ENCODE measurements around the gene GH1. TPM values are rescaled to one million over a fixed set of nuclear protein-coding genes. Genes with fewer than 3 reads are reported as not detected.
"Not testable (repeated sequence)": the region's sequence is repeated elsewhere in the genome, so short reads cannot be mapped to it uniquely, and the experiment has no call there.

The GH1 gene
- total RNA-seq, 2 experiments from 2014 or later = not detected

DNA sequence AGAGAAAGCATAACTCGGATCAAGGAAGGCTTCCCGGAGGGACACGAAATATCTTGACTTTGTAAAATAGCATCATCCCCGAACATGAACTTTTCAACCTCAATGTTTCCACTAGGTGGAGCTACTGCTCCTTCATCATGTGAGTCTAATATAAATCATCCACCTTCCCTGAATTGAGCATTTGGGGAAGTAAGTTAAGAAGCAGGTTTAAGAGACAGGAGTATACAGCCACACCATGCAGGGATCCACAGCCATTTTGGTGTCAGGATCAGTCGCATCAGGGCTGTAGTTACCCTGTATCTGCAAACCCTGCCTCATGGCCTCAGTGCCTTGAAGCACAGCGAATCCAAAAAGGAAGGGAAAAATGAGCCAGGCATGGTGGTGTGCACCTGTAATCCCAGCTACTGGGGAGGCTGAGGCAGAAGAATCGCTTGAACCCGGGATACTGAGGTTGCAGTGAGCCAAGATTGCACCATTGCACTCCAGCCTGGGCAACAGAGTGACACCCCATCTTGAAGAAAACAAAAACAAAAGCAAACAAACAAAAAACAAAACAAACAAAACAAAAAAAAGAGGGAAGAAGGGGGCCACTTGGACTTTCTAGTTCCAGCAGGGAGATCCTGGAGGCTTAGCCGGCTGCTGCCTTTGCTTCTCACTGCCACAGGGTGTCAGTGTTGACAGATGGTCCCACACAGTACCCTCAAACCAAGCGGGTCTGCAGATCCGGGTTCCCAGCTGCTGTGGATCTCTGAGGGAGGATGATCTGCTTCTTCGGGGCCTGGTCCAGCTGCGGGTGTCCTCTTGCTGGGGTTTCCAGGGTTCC lies 29.4 kb downstream of the GH1 start:
- DNase-seq (peak; percentile 45), ATAC-seq (peak; percentile 70)
- POLR2A ChIA-PET; H3K9me3 Mint-ChIP-seq (ENCODE audit: insufficient read depth); H3K27ac Mint-ChIP-seq; H3K4me3 Mint-ChIP-seq; H3K4me1 Mint-ChIP-seq (ENCODE audit: low read depth); H3K36me3 Mint-ChIP-seq (ENCODE audit: low read depth): not testable (repeated sequence)
- CTCF ChIA-PET = interaction anchor here (0.6 to 3.5 kb wide), 20 partner anchors 9 to 259 kb away, joined by 3 to 31 read pairs (median 4); partner anchors contain the start of gene CD79B
- H3K27me3 Mint-ChIP-seq (ENCODE audit: low read depth) = peaks cover 23% of the 10 kb centered on the region

DNA sequence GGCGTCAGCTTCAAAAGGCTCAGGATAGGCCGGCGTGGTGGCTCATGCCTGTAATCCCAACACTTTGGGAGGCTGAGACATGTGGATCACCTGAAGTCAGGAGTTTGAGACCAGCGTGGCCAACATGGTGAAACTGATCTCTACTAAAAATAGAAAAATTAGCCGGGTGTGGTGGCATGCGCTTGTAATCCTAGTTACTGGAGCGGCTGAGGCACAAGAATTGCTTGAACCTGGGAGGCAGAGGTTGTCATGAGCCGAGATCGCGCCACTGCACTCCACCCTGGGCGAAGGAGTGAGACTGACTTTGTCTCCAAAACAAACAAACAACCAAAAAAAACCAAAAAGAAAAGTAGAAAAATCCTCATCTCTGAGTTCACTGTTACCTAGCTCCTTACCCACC lies 33.5 kb downstream of the GH1 start:
- DNase-seq; H3K4me3 Mint-ChIP-seq; ATAC-seq; H3K27ac Mint-ChIP-seq; POLR2A ChIA-PET; H3K36me3 Mint-ChIP-seq (ENCODE audit: low read depth); H3K9me3 Mint-ChIP-seq (ENCODE audit: insufficient read depth): not testable (repeated sequence)
- CTCF ChIA-PET = interaction anchor here (0.7 kb wide), 1 partner anchor 37 kb away, joined by 3 read pairs; no protein-coding TSS in a partner anchor
- H3K4me1 Mint-ChIP-seq (ENCODE audit: low read depth) = peaks cover 11% of the 10 kb centered on the region
- H3K27me3 Mint-ChIP-seq (ENCODE audit: low read depth) = peaks cover 10% of the 10 kb centered on the region

DNA sequence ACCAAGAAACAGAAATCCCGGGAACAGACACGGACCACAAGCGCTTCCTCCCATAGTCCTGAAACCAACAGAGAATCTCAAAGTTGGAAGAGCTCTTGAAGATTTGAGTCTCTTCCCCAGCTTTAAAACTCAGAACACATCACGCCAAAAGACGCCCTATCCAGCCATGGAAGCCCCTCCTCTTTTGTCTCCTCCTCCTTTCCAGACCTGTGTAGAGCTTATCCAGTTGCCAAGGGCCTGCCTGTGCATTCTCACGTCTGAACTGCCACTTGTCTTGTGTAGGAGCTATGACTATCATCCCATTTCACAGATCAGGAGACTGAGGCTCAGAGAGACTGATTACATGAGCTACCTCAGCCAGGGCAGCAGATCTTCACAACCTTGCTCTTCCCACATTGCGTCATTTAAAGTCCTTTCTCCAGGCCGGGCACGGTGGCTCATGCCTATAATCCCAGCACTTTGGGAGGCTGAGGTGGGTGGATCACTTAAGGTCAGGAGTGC lies 36.0 kb downstream of the GH1 start:
- POLR2A ChIA-PET; H3K27me3 Mint-ChIP-seq (ENCODE audit: low read depth); DNase-seq; H3K36me3 Mint-ChIP-seq (ENCODE audit: low read depth); ATAC-seq; H3K27ac Mint-ChIP-seq; H3K9me3 Mint-ChIP-seq (ENCODE audit: insufficient read depth); H3K4me1 Mint-ChIP-seq (ENCODE audit: low read depth); H3K4me3 Mint-ChIP-seq: not testable (repeated sequence)
- CTCF ChIA-PET = interaction anchor here (0.9 to 2.1 kb wide), 5 partner anchors 9 to 34 kb away, joined by 3 to 7 read pairs (median 4); no protein-coding TSS in a partner anchor

DNA sequence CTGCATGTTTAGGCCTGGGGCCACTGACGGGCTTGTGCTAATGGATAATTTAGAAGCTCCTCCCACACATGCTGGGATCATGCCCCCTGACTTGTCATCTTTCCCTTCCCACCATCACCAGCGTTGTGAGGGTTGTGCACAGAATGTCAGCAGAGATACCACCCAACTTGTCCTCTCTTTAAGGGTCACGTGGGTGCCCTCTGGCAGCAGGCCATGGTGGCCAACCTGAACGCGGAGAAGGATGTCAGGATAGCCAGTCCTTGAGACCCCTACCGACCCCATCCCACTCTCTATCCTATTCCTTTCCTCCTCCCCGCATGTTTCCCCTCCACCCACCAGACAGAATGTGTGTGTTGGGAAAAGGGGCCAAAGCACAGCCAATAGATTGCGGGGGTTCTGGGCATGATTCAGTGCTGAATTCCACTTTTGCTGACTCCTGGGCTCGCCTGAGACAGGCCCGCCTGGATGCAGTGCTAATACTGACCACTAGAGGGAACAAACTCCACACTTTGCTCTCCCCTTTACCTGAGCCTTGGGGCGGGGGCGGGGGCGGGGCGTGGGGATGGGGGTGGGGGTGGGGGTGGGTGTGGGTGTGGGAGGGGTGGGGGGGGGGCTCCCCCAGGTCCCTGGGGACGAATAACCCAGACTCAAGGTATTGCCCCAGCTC lies 36.6 kb downstream of the GH1 start, which contains the start of gene GH2:
GH2 (minus strand) TSS at position 10 of the 667 bp plus-strand sequence. CDS start 143 bp downstream, outside the sequence.
- Mint-ChIP-seq H3K4me1 (ENCODE audit: low read depth) (peaks cover 6% of the 10 kb centered on the region), H3K27me3 (ENCODE audit: low read depth) (peaks cover 3% of the 10 kb centered on the region), H3K36me3 (ENCODE audit: low read depth) (no peaks in the 10 kb centered on the region), H3K4me3 (no peak within 1 kb of the TSS), H3K27ac (no peak within 1 kb of the TSS), H3K9me3 (ENCODE audit: insufficient read depth) (no peaks in the 10 kb centered on the region)
- CTCF ChIA-PET = interaction anchor here (0.8 to 1.4 kb wide), 9 partner anchors 10 to 50 kb away, joined by 3 to 5 read pairs (median 4); partner anchors contain the start of gene CD79B
- peak; percentile 86 for ATAC-seq
- DNase-seq = peak; percentile 75
- POLR2A ChIA-PET = no interaction called here

DNA sequence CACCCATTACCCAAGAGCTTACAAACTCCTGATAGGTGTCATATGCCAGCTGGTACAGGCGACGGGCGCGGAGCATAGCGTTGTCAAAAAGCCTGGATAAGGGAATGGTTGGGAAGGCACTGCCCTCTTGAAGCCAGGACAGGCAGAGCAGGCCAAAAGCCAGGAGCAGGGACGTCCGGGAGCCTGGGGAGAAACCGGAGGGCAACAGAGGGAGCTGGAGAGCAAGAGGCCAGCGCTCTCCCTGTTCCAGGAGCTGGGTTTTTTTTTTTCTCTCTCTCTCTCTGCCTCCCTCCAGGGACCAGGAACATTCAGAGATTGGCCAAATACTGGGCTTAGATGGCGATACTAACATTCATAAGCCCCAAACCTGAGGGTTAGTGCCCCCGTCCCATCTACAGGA lies 37.3 kb downstream of the GH1 start:
- not testable (repeated sequence) for H3K9me3 Mint-ChIP-seq (ENCODE audit: insufficient read depth); H3K4me3 Mint-ChIP-seq; H3K36me3 Mint-ChIP-seq (ENCODE audit: low read depth); H3K4me1 Mint-ChIP-seq (ENCODE audit: low read depth); ATAC-seq; H3K27ac Mint-ChIP-seq; DNase-seq; H3K27me3 Mint-ChIP-seq (ENCODE audit: low read depth)
- POLR2A ChIA-PET = interaction anchor here (0.5 kb wide), 1 partner anchor 963 kb away, joined by 3 read pairs; no protein-coding TSS in a partner anchor
- CTCF ChIA-PET = interaction anchor here (0.8 to 1.3 kb wide), 6 partner anchors 15 to 51 kb away, joined by 3 to 5 read pairs (median 4); partner anchors contain the start of gene CD79B

DNA sequence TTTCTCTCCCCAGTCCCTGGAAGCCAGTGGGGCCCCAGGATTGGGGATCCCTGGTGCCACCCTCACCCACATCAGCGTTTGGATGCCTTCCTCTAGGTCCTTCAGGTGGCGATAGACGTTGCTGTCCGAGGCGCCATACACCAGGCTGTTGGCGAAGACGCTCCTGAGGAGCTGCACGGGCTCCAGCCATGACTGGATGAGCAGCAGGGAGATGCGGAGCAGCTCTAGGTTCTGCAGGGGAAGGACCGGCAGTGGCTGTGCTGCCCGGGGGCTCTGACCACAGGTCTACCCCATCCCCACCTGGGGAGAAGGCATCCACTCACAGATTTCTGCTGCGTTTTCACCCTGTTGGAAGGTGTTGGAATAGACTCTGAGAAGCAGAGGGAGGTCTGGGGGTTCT lies 37.9 kb downstream of the GH1 start:
- CTCF ChIA-PET = interaction anchor here (1.2 to 1.3 kb wide), 3 partner anchors 15 to 34 kb away, joined by 4 to 5 read pairs (median 4); no protein-coding TSS in a partner anchor
- Mint-ChIP-seq H3K4me3 (no peak overlapping the region), H3K27ac (no peak overlapping the region), H3K27me3 (ENCODE audit: low read depth) (peaks cover 3% of the 10 kb centered on the region), H3K9me3 (ENCODE audit: insufficient read depth) (no peaks in the 10 kb centered on the region), H3K4me1 (ENCODE audit: low read depth) (peaks cover 9% of the 10 kb centered on the region), H3K36me3 (ENCODE audit: low read depth) (no peaks in the 10 kb centered on the region)
- DNase-seq (no peak), ATAC-seq (no peak)
- POLR2A ChIA-PET = no interaction called here

DNA sequence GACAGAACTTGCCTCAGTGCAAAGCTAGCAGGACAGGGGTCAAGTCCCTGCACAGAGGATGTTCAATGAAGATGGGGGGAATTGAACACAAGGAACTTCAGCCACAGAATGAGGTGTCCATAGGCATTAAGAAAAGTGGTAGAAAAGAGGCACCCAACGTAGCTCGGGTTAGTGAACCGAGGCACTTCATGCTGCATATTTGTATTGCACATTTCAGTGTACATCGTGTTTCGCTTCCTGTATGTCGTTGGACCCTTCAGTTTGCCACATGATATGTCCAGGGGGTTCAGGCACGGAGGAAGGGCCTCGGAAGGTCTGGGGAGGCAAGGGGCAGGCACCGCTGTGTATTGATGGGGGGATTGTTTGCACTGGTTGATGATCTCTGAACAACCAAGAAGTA lies 40.2 kb downstream of the GH1 start:
- ATAC-seq; H3K27ac Mint-ChIP-seq; DNase-seq; H3K9me3 Mint-ChIP-seq (ENCODE audit: insufficient read depth); H3K4me1 Mint-ChIP-seq (ENCODE audit: low read depth); H3K36me3 Mint-ChIP-seq (ENCODE audit: low read depth); H3K27me3 Mint-ChIP-seq (ENCODE audit: low read depth); H3K4me3 Mint-ChIP-seq; POLR2A ChIA-PET: not testable (repeated sequence)
- CTCF ChIA-PET = interaction anchor here (1.3 kb wide), 1 partner anchor 41 kb away, joined by 3 read pairs; no protein-coding TSS in a partner anchor

DNA sequence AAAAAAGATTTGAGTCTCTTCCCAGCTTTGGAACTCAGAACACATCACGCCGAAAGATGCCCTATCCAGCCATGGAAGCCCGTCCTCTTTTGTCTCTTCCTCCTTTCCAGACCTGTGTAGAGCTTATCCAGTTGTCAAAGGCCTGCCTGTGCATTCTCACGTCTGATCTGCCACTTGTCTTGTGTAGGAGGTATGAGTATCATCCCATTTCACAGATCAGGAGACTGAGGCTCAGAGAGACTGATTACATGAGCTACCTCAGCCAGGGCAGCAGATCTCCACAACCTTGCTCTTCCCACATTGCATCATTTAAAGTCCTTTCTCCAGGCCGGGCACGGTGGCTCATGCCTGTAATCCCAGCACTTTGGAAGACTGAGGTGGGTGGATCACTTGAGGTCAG lies 43.9 kb downstream of the GH1 start:
- CTCF ChIA-PET = interaction anchor here (0.8 kb wide), 1 partner anchor 26 kb away, joined by 3 read pairs; no protein-coding TSS in a partner anchor
- H3K9me3 Mint-ChIP-seq (ENCODE audit: insufficient read depth); ATAC-seq; H3K27ac Mint-ChIP-seq; H3K4me3 Mint-ChIP-seq; DNase-seq; H3K4me1 Mint-ChIP-seq (ENCODE audit: low read depth); H3K36me3 Mint-ChIP-seq (ENCODE audit: low read depth); POLR2A ChIA-PET: not testable (repeated sequence)
- peaks cover 13% of the 10 kb centered on the region for H3K27me3 Mint-ChIP-seq (ENCODE audit: low read depth)

DNA sequence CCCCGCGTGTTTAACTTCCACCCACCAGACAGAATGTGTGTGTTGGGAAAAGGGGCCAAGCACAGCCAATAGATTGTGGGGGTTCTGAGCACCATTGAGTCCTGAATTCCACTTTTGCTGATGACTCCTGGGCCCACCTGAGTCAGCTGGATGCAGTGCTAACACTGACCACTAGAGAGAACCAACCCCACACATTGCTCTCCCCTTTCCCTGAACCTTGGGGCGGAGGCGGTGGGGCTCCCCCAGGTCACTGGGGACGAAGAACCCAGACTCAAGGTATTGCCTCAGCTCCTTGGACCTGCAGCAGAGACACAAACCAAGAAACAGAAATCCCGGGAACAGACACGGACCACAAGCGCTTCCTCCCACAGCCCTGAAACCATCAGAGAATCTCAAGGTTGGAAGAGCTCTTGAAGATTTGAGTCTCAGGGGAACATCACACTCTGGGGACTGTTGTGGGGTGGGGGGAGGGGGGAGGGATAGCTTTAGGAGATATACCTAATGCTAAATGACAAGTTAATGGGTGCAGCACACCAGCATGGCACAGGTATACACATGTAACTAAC lies 44.5 kb downstream of the GH1 start:
- H3K36me3 Mint-ChIP-seq (ENCODE audit: low read depth); H3K9me3 Mint-ChIP-seq (ENCODE audit: insufficient read depth); H3K4me3 Mint-ChIP-seq; POLR2A ChIA-PET; DNase-seq; H3K4me1 Mint-ChIP-seq (ENCODE audit: low read depth); H3K27ac Mint-ChIP-seq: not testable (repeated sequence)
- H3K27me3 Mint-ChIP-seq (ENCODE audit: low read depth) = peaks cover 18% of the 10 kb centered on the region
- ATAC-seq = peak; percentile 47
- CTCF ChIA-PET = interaction anchor here (0.8 kb wide), 1 partner anchor 25 kb away, joined by 3 read pairs; no protein-coding TSS in a partner anchor

DNA sequence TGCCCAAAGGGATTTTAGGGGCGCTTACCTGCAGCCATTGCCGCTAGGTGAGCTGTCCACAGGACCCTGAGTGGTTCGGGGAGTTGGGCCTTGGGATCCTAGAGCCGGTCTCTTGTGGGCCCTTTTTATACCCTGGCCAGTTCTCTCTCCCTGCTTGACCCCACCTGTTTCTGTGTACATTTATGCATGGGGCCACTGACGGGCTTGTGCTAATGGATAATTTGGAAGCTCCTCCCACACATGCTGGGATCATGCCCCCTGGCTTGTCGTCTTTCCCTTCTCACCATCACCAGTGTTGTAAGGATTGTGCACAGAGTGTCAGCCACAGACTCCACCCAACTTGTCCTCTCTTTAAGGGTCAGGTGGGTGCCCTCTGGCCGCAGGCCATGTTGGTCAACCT lies 45.1 kb downstream of the GH1 start, which contains the start of gene CSH2:
CSH2 (minus strand) TSS at position 101 of the 400 bp plus-strand sequence; CDS start at position 38, 63 bp downstream.
- ATAC-seq = not testable (repeated sequence)

DNA sequence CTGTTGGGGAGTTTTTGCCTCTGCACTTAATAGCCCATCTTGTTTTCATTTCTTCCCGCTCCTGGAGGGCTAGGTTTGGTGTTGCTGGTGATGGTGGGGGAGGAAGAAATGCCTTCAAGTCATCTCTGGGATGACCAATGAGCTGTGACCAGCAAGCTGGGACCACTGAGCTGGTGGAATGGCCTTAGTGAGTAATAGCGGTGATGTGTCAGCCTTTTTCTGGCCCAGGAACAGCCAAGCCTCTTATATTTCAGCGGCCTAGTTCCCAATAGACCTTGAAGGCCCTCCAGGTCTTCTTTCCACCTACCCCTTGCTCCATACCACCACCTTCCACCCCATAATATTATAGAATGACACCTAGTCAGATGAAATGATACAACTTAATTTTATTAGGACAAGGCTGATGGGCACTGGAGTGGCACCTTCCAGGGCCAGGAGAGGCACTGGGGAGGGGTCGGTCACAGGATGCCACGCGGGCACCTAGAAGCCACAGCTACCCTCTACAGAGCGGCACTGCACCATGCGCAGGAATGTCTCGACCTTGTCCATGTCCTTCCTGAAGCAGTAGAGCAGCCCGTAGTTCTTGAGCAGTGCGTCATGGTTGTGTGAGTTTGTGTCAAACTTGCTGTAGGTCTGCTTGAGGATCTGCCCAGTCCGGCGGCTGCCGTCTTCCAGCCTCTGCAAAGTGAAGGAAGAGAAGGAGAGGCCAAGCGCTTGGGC lies 46.8 kb downstream of the GH1 start:
- H3K27me3 Mint-ChIP-seq (ENCODE audit: low read depth) = peaks cover 16% of the 10 kb centered on the region
- H3K27ac Mint-ChIP-seq, POLR2A ChIA-PET: not testable (repeated sequence)

More for the DNA sequence above, 45.1 kb downstream of the GH1 start, which contains the start of gene CSH2:
- H3K4me1 Mint-ChIP-seq (ENCODE audit: low read depth); DNase-seq; CTCF ChIA-PET; POLR2A ChIA-PET; H3K27ac Mint-ChIP-seq; H3K9me3 Mint-ChIP-seq (ENCODE audit: insufficient read depth); H3K4me3 Mint-ChIP-seq; H3K36me3 Mint-ChIP-seq (ENCODE audit: low read depth): not testable (repeated sequence)
- H3K27me3 Mint-ChIP-seq (ENCODE audit: low read depth) = peaks cover 18% of the 10 kb centered on the region

More for the DNA sequence above, 46.8 kb downstream of the GH1 start:
- H3K4me3 Mint-ChIP-seq; ATAC-seq; H3K9me3 Mint-ChIP-seq (ENCODE audit: insufficient read depth); H3K36me3 Mint-ChIP-seq (ENCODE audit: low read depth); CTCF ChIA-PET; DNase-seq; H3K4me1 Mint-ChIP-seq (ENCODE audit: low read depth): not testable (repeated sequence)

Data from activated CD8-positive, alpha-beta T cell treated with anti-CD3 and anti-CD28 coated beads, Interleukin-2, amount 10 ng/mL, durations not matched to agents 7 days and 5 days (primary cell).